Activated CD8-positive, alpha-beta T cell treated with anti-CD3 and anti-CD28 coated beads for 36 hours (primary cell): Measurements from ENCODE around the gene SPSB4. TPM values are rescaled to one million over a fixed set of nuclear protein-coding genes. Genes with fewer than 3 reads are reported as not detected.
A peak's percentile ranks its signal among the peaks of the same experiment; 100 is the strongest.
"Not testable (repeated sequence)": the region's sequence is repeated elsewhere in the genome, so short reads cannot be mapped to it uniquely, and the experiment has no call there.

Source experiments
- ATAC-seq: fragments of 200-7000 bp; cut with Tn5 transposase; one replicate; pipeline ENCODE4 v1.10.0; 2021; ENCODE audit warnings: mild to moderate bottlenecking, moderate library complexity
- CTCF ChIA-PET: fragments of 350-600 bp; sonication (Branson Sonifier 250); formaldehyde crosslinking; loops from one replicate; lab custom pipeline; 2021; ENCODE audit warnings: antibody characterized with exemption; lab: Charles Lee
- POLR2A ChIA-PET: fragments of 350-600 bp; sonication (Branson Sonifier 250); formaldehyde crosslinking; loops from one replicate; lab custom pipeline; 2021; ENCODE audit warnings: antibody characterized with exemption; lab: Charles Lee
- DNase-seq: peaks from one replicate; pipeline ENCODE4 v3.0.0-alpha.2; 2020
- H3K27ac Mint-ChIP-seq: one replicate; pipeline ENCODE4 v1.8.0; 2021; ENCODE audit warnings: mild to moderate bottlenecking, mixed read lengths
- H3K27me3 Mint-ChIP-seq: one replicate; pipeline ENCODE4 v1.8.0; 2021; ENCODE audit warnings: mixed read lengths
- H3K36me3 Mint-ChIP-seq: one replicate; pipeline ENCODE4 v1.8.0; 2021; ENCODE audit warnings: low read depth, mixed read lengths
- H3K4me1 Mint-ChIP-seq: one replicate; pipeline ENCODE4 v1.8.0; 2021; ENCODE audit warnings: low read depth, mixed read lengths
- H3K4me3 Mint-ChIP-seq: one replicate; pipeline ENCODE4 v1.8.0; 2021; ENCODE audit warnings: mild to moderate bottlenecking, moderate library complexity, mixed read lengths
- H3K9me3 Mint-ChIP-seq: one replicate; pipeline ENCODE4 v1.8.0; 2021; ENCODE audit warnings: mixed read lengths
- CTCF ChIP-seq: fragments of 200-600 bp; IDR thresholded peaks from one replicate; pipeline ENCODE4 v1.8.0; 2022; ENCODE audit warnings: antibody characterized with exemption, mild to moderate bottlenecking
- intact Hi-C: fragments of 100-400 bp; cut with micrococcal nuclease; formaldehyde crosslinking; loops from one replicate; pipeline ENCODE4 v1.10.0; 2022
- total RNA-seq, 2 experiments: library from RNA; stranded (reverse); gene quantifications; one replicate each; pipeline ENCODE4 v1.2.3, GENCODE V29; 2021

The SPSB4 gene
- total RNA-seq, 2 experiments from 2014 or later: not detected

- no peaks in the 10 kb centered on the region for H3K36me3 Mint-ChIP-seq
- no peak overlapping the region for H3K27ac Mint-ChIP-seq
- no peak for ATAC-seq
- no peak for DNase-seq
- no peak overlapping the region for H3K4me3 Mint-ChIP-seq
- H3K4me1 Mint-ChIP-seq: no peaks in the 10 kb centered on the region
- no peaks in the 10 kb centered on the region for H3K9me3 Mint-ChIP-seq
- intact Hi-C loops: no loop called here
- H3K27me3 Mint-ChIP-seq: peaks cover 3% of the 10 kb centered on the region
- POLR2A ChIA-PET: no interaction called here
- no peak for TF ChIP-seq CTCF
- CTCF ChIA-PET: interaction anchor here (2.9 kb wide), 1 partner anchor 101 kb away, joined by 8 read pairs; no protein-coding TSS in a partner anchor
These were observed 61.6 kb downstream of the SPSB4 start for GRCh38 chr3:141112686-141113297.

DNA sequence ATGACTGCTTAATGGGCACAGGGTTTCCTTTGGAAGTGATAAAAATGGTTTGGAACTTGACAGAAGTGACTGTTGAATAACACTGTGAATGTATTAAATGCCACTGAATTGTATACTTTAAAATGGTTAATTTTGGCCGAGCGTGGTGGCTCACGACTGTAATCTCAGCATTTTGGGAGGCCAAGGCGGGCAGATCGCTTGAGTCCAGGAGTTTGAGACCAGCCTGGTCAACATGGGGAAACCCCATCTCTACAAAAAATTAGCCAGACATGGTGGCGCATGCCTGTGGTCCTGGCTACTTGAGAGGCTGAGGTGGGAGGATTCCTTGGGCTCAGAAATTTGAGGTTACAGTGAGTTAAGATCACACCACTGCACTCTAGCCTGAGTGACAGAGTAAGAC is 62.5 kb downstream of the SPSB4 start:
- H3K27ac Mint-ChIP-seq, POLR2A ChIA-PET, H3K4me3 Mint-ChIP-seq, H3K4me1 Mint-ChIP-seq, intact Hi-C loops, H3K36me3 Mint-ChIP-seq, ATAC-seq, H3K9me3 Mint-ChIP-seq, DNase-seq, H3K27me3 Mint-ChIP-seq: not testable (repeated sequence)
- CTCF ChIA-PET: interaction anchor here (1.3 to 3.1 kb wide), 2 partner anchors 8 to 22 kb away, joined by 3 to 23 read pairs; no protein-coding TSS in a partner anchor

GRCh38 chr3:141114179-141114745 is 63.1 kb downstream of the SPSB4 start:
- ChIA-PET POLR2A (no interaction called here), CTCF (interaction anchor here (1.3 to 3.3 kb wide), 5 partner anchors 9 to 216 kb away, joined by 3 to 23 read pairs (median 10); no protein-coding TSS in a partner anchor)
- ATAC-seq (no peak), DNase-seq (no peak)
- H3K9me3 Mint-ChIP-seq: peaks cover 1% of the 10 kb centered on the region
- no peaks in the 10 kb centered on the region for H3K36me3 Mint-ChIP-seq
- intact Hi-C loops: no loop called here
- H3K4me1 Mint-ChIP-seq: no peaks in the 10 kb centered on the region
- TF ChIP-seq CTCF: no peak
- H3K4me3 Mint-ChIP-seq: no peak overlapping the region
- peaks cover 3% of the 10 kb centered on the region for H3K27me3 Mint-ChIP-seq
- H3K27ac Mint-ChIP-seq: no peak overlapping the region

GRCh38 chr3:141114816-141115460 is 63.8 kb downstream of the SPSB4 start:
- Mint-ChIP-seq H3K9me3 (peaks cover 1% of the 10 kb centered on the region), H3K4me1 (no peaks in the 10 kb centered on the region), H3K4me3 (no peak overlapping the region), H3K27me3 (peaks cover 6% of the 10 kb centered on the region), H3K36me3 (no peaks in the 10 kb centered on the region), H3K27ac (no peak overlapping the region)
- POLR2A ChIA-PET: no interaction called here
- CTCF ChIA-PET: interaction anchor here (0.8 to 3.3 kb wide), 13 partner anchors 9 to 217 kb away, joined by 3 to 23 read pairs (median 4); no protein-coding TSS in a partner anchor
- intact Hi-C loops: no loop called here
- no peak for ATAC-seq
- no peak for DNase-seq
- peak; percentile 43 for TF ChIP-seq CTCF

DNA sequence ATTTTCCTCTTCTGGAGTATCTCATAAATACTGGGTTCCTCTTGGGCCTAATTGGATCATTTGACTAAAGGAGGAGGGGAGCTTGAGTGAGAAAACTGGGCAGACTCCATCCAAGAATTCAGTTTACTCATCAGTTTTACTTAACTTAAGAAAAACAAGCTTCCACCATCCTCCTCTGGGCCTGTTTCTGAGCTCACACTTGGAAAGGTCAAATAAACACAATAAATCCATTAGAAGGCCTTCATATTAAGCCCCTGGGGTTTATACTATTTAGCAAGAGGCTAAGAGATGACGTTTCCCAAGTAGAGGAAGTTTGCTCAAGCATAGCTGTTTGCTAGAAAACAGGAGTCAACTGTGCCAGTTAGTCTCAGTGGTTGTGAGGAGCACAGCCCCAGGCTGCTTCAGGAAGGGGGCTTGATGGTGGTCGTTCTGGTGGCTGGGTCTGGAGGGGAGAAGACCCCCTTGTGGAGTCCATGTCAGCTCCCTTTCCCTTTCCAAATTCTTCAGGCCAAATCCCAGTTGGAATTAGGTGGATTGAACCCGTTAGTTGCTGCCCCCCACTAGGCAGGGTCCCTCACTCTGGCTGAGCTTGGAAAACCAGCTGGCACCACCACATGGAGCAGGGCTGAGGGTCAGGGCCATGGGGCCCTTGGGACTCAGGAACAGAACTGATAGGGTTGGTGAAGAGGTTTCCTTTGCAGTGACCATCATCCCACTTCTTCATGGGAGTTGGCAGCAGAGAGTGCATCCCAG is 64.8 kb downstream of the SPSB4 start:
- Mint-ChIP-seq H3K9me3 (peaks cover 1% of the 10 kb centered on the region), H3K4me3 (no peak overlapping the region), H3K27me3 (peaks cover 6% of the 10 kb centered on the region), H3K36me3 (no peaks in the 10 kb centered on the region), H3K27ac (no peak overlapping the region), H3K4me1 (no peaks in the 10 kb centered on the region)
- no peak for DNase-seq
- ChIA-PET POLR2A (no interaction called here), CTCF (interaction anchor here (0.8 to 3.3 kb wide), 12 partner anchors 10 to 218 kb away, joined by 3 to 23 read pairs (median 4); no protein-coding TSS in a partner anchor)
- TF ChIP-seq CTCF: no peak
- ATAC-seq: no peak
- intact Hi-C loops: no loop called here
